Sigmoid colon (tissue), 4 donors: ENCODE measurements around the gene GMIP.

ENCODE experiments used
- EP300 ChIP-seq, 4 donors: sonication (generic); formaldehyde crosslinking; IDR thresholded peaks; one replicate each; pipeline ENCODE4 v1.6.1; 2017; ENCODE audit warnings: antibody characterized with exemption in 4 of 4
- POLR2A ChIP-seq, 2 donors: fragments of 450-650 bp; IDR thresholded peaks; one replicate each; pipeline ENCODE4 v1.6.1; 2016; ENCODE audit warnings: antibody characterized with exemption in 2 of 2, mild to moderate bottlenecking in 2 of 2, moderate library complexity in 2 of 2
- TF ChIP-seq, protein P1 (sequence below), 4 experiments: fragments of 450-650 bp in 3 of 4; fragments of 200-600 bp in 1 of 4; IDR thresholded peaks; one replicate each; pipeline ENCODE4 v1.5.1; 2016 to 2019; ENCODE audit warnings: antibody characterized with exemption in 4 of 4, mild to moderate bottlenecking in 3 of 4, moderate library complexity in 2 of 4

DNA sequence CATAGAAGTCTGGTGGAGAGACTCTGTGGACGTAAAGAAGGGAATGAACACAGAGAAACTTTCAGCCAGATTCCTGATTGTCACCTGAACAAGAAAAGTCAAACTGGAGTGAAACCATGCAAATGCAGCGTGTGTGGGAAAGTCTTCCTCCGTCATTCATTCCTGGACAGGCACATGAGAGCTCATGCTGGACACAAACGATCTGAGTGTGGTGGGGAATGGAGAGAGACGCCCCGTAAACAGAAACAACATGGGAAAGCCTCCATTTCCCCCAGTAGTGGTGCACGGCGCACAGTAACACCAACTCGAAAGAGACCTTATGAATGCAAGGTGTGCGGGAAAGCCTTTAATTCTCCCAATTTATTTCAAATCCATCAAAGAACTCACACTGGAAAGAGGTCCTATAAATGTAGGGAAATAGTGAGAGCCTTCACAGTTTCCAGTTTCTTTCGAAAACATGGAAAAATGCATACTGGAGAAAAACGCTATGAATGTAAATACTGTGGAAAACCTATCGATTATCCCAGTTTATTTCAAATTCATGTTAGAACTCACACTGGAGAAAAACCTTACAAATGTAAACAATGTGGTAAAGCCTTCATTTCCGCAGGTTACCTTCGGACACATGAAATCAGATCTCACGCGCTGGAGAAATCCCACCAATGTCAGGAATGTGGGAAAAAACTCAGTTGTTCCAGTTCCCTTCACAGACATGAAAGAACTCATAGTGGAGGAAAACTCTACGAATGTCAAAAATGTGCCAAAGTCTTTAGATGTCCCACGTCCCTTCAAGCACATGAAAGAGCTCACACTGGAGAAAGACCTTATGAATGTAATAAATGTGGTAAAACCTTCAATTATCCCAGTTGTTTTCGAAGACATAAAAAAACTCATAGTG, 36.0 kb upstream of the GMIP start:
- TF ChIP-seq POLR2A (IDR thresholded peaks at IDR 0.05) (no peak), EP300 (IDR thresholded peaks at IDR 0.05) (no peak)
- TF ChIP-seq, protein P1, sequence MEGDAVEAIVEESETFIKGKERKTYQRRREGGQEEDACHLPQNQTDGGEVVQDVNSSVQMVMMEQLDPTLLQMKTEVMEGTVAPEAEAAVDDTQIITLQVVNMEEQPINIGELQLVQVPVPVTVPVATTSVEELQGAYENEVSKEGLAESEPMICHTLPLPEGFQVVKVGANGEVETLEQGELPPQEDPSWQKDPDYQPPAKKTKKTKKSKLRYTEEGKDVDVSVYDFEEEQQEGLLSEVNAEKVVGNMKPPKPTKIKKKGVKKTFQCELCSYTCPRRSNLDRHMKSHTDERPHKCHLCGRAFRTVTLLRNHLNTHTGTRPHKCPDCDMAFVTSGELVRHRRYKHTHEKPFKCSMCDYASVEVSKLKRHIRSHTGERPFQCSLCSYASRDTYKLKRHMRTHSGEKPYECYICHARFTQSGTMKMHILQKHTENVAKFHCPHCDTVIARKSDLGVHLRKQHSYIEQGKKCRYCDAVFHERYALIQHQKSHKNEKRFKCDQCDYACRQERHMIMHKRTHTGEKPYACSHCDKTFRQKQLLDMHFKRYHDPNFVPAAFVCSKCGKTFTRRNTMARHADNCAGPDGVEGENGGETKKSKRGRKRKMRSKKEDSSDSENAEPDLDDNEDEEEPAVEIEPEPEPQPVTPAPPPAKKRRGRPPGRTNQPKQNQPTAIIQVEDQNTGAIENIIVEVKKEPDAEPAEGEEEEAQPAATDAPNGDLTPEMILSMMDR (IDR thresholded peaks at IDR 0.05) = no peak
